Measurements from ENCODE around the gene GJD2. TPM values are rescaled to one million over a fixed set of nuclear protein-coding genes. Genes with fewer than 3 reads are reported as not detected.
A peak's percentile ranks its signal among the peaks of the same experiment; 100 is the strongest.

Gene GJD2
- total RNA-seq, 1 experiment from 2014 or later = not detected

DNA sequence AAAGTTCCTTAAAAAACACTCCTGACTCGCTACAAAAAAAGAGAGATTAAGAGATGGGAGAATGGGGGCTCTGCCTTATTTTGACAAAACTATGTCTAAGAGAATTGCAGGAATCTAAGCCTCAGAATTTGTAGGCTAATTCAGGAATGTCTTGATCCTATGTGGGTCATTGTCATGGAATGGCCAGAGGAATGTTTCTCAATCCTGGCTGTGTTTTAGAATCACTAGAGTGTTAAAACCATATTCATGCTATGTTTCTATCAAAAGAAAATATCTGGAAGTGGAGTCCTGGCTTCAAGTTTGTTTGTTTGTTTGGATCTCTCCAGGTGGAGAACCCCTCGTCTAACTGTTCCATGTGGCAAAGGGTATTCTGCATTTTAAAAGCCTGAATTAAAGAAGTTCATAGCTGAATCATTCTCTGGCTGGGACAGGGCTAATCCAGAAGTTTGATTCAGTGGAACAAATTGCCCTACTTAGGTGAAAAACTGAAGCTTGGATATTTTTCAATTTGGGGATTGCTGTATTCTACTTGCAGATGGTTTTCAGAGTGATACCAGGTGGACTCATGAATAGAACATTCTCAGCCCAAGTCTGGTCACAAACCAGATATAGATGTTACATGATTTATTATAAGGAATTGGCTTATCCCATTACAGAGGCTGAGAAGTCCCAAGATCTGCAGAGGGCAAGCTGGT lies 28.2 kb downstream of the GJD2 start:
- Histone ChIP-seq H3K4me1 (ENCODE audit: insufficient read depth, low read length) (peaks cover 11% of the 10 kb centered on the region; the same call in 1 of the 2 replicates), H2BK12ac (ENCODE audit: insufficient read length, low read depth, low read length) (no peak overlapping the region), H3T11ph (ENCODE audit: low read length) (no peak overlapping the region), H3K27ac (ENCODE audit: insufficient read length, low read depth, low read length) (peak overlapping the region; percentile 31), H4K5ac (ENCODE audit: insufficient read length, low read depth, low read length) (no peak overlapping the region), H2AK5ac (ENCODE audit: insufficient read length, low read length) (no peak overlapping the region), H2BK5ac (ENCODE audit: insufficient read length, low read length) (no peak overlapping the region), H3K23ac (ENCODE audit: insufficient read length, low read depth, low read length) (no peak overlapping the region), H3K4me2 (ENCODE audit: insufficient read depth, insufficient read length, low read length) (no peak overlapping the region), H3K18ac (ENCODE audit: insufficient read length, low read depth, low read length) (no peak overlapping the region), H3K9me3 (ENCODE audit: control insufficient read depth, low read depth, low read length) (no peaks in the 10 kb centered on the region), H3K27me3 (ENCODE audit: insufficient read depth, low read length) (no peaks in the 10 kb centered on the region), H3K79me1 (ENCODE audit: insufficient read depth, low read depth, low read length, poor library complexity, severe bottlenecking) (no peaks in the 10 kb centered on the region), H2AFZ (ENCODE audit: low read length) (no peak overlapping the region), H4K8ac (replicated peaks; ENCODE audit: insufficient read length, low read depth, low read length) (no peak overlapping the region), H2BK15ac (ENCODE audit: low read depth, low read length) (no peak overlapping the region), H3K14ac (ENCODE audit: insufficient read depth, low read length) (no peak overlapping the region), H4K20me1 (ENCODE audit: control insufficient read depth, insufficient read depth, insufficient read length) (no peaks in the 10 kb centered on the region), H4K91ac (ENCODE audit: insufficient read length, low read depth, low read length) (no peak overlapping the region), H3K23me2 (ENCODE audit: insufficient read length, low read depth, low read length, poor library complexity, severe bottlenecking) (no peaks in the 10 kb centered on the region), H3K4ac (ENCODE audit: low read depth, low read length) (no peak overlapping the region), H3K9ac (ENCODE audit: extremely low read depth, insufficient read length, low read length) (no peak overlapping the region), H3K79me2 (ENCODE audit: insufficient read depth, low read length) (no peaks in the 10 kb centered on the region), H2BK20ac (ENCODE audit: low read depth, low read length, poor library complexity, severe bottlenecking) (no peak overlapping the region), H3K56ac (ENCODE audit: insufficient read length, low read depth, low read length) (no peak overlapping the region), H2BK120ac (ENCODE audit: low read depth, low read length, poor library complexity, severe bottlenecking) (no peak overlapping the region)
- no CpG with 5 or more reads among the region's 2 CpGs for WGBS (ENCODE audit: extremely low coverage, insufficient read length, low lambda C conversion rate)
- Mint-ChIP-seq H3K36me3 (ENCODE audit: insufficient read depth in 1 of 3, low read depth in 3 of 3) (peaks cover 0 to 13% (median 0%) of the 10 kb centered on the region in 3 experiments; a peak in 3 of 7 replicates), H3K9me3 (peaks cover 0 to 12% of the 10 kb centered on the region in 2 experiments; a peak in 4 of 5 replicates), H3K4me3 (no peak overlapping the region; a peak in 1 of 5 replicates), H3K27me3 (ENCODE audit: low read depth) (peaks cover 3% of the 10 kb centered on the region), H3K4me1 (peaks cover 56 to 60% of the 10 kb centered on the region in 2 experiments), H3K27ac (peak overlapping the region; percentile 36 to 92 (median 83); a peak in 6 of 7 replicates)
- DNase-seq = no peak
- TF ChIP-seq, protein P1, sequence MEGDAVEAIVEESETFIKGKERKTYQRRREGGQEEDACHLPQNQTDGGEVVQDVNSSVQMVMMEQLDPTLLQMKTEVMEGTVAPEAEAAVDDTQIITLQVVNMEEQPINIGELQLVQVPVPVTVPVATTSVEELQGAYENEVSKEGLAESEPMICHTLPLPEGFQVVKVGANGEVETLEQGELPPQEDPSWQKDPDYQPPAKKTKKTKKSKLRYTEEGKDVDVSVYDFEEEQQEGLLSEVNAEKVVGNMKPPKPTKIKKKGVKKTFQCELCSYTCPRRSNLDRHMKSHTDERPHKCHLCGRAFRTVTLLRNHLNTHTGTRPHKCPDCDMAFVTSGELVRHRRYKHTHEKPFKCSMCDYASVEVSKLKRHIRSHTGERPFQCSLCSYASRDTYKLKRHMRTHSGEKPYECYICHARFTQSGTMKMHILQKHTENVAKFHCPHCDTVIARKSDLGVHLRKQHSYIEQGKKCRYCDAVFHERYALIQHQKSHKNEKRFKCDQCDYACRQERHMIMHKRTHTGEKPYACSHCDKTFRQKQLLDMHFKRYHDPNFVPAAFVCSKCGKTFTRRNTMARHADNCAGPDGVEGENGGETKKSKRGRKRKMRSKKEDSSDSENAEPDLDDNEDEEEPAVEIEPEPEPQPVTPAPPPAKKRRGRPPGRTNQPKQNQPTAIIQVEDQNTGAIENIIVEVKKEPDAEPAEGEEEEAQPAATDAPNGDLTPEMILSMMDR (conservative IDR thresholded peaks at IDR 0.05) = no peak
